Naive thymus-derived CD4-positive, alpha-beta T cell (primary cell): Measurements from ENCODE around the gene PCBP3. TPM values are rescaled to one million over a fixed set of nuclear protein-coding genes. Genes with fewer than 3 reads are reported as not detected.
A peak's percentile ranks its signal among the peaks of the same experiment; 100 is the strongest.

ENCODE experiments used
- ATAC-seq: fragments of 150-1000 bp; cut with Tn5 transposase; 2 replicates; pipeline ENCODE4 v1.10.0; 2021; ENCODE audit warnings: mild to moderate bottlenecking, moderate library complexity
- CTCF ChIA-PET: fragments of 350-600 bp; sonication (Branson Sonifier 250); formaldehyde crosslinking; loops from one replicate; lab custom pipeline; 2021; ENCODE audit warnings: antibody characterized with exemption; lab: Charles Lee
- POLR2A ChIA-PET: fragments of 350-600 bp; sonication (Branson Sonifier 250); formaldehyde crosslinking; loops from one replicate; lab custom pipeline; 2021; ENCODE audit warnings: antibody characterized with exemption, inconsistent platforms; lab: Charles Lee
- DNase-seq, 9 donors: peaks; one replicate each; pipeline versions ENCODE4 v3.0.0 to v3.0.0-alpha.2; 2020 to 2022; ENCODE audit warnings: mixed read lengths in 1 of 9
- H3K27ac ChIP-seq: one replicate; pipeline ENCODE4 v1.7.0; 2013; ENCODE audit warnings: mild to moderate bottlenecking, low read depth, low read length, moderate library complexity
- H3K27me3 ChIP-seq, 2 donors: one replicate each; pipeline ENCODE4 v1.7.0; 2013; ENCODE audit warnings: low read length in 2 of 2, mild to moderate bottlenecking in 2 of 2, moderate library complexity in 2 of 2; ENCODE audit not compliant: control insufficient read depth in 2 of 2, insufficient read depth in 2 of 2
- H3K36me3 ChIP-seq, 3 experiments: 1 replicate in 2 of 3; 2 replicates in 1 of 3; pipeline ENCODE4 v1.7.0; 2013; ENCODE audit warnings: low read length in 3 of 3, mild to moderate bottlenecking in 3 of 3, moderate library complexity in 1 of 3; ENCODE audit not compliant: insufficient read depth in 3 of 3, control insufficient read depth in 2 of 3
- H3K4me1 ChIP-seq, 2 donors: one replicate each; pipeline ENCODE4 v1.7.0; 2013; ENCODE audit warnings: low read length in 2 of 2, mild to moderate bottlenecking in 2 of 2, moderate library complexity in 1 of 2; ENCODE audit not compliant: control insufficient read depth in 2 of 2, insufficient read depth in 2 of 2
- H3K4me3 ChIP-seq: 2 replicates; pipeline ENCODE4 v1.7.0; 2013; ENCODE audit warnings: mild to moderate bottlenecking, low read length
- H3K9me3 ChIP-seq, 3 experiments: 1 replicate in 2 of 3; 2 replicates in 1 of 3; pipeline ENCODE4 v1.7.0; 2013; ENCODE audit warnings: low read length in 3 of 3; ENCODE audit not compliant: control insufficient read depth in 2 of 3
- H3K27ac Mint-ChIP-seq, 9 donors: one replicate each; pipeline ENCODE4 v1.8.0; 2020 to 2022; ENCODE audit warnings: mixed read lengths in 9 of 9, mild to moderate bottlenecking in 8 of 9, moderate library complexity in 5 of 9, inconsistent platforms in 2 of 9
- H3K27me3 Mint-ChIP-seq, 5 donors: one replicate each; pipeline ENCODE4 v1.8.0; 2021 to 2022; ENCODE audit warnings: mixed read lengths in 5 of 5, mild to moderate bottlenecking in 1 of 5
- H3K36me3 Mint-ChIP-seq, 5 donors: one replicate each; pipeline ENCODE4 v1.8.0; 2020 to 2022; ENCODE audit warnings: mixed read lengths in 5 of 5, mild to moderate bottlenecking in 3 of 5, inconsistent platforms in 1 of 5
- H3K4me1 Mint-ChIP-seq, 7 donors: one replicate each; pipeline ENCODE4 v1.8.0; 2020 to 2022; ENCODE audit warnings: mixed read lengths in 7 of 7, mild to moderate bottlenecking in 3 of 7, inconsistent platforms in 1 of 7
- H3K4me3 Mint-ChIP-seq, 10 donors: one replicate each; pipeline ENCODE4 v1.8.0; 2020 to 2022; ENCODE audit warnings: mild to moderate bottlenecking in 10 of 10, mixed read lengths in 10 of 10, moderate library complexity in 6 of 10, inconsistent platforms in 2 of 10
- H3K9me3 Mint-ChIP-seq, 11 donors: one replicate each; pipeline ENCODE4 v1.8.0; 2020 to 2022; ENCODE audit warnings: mixed read lengths in 11 of 11, mild to moderate bottlenecking in 4 of 11, inconsistent platforms in 1 of 11, moderate library complexity in 1 of 11
- intact Hi-C, 2 donors: fragments of 100-400 bp; cut with micrococcal nuclease; formaldehyde crosslinking; loops; one replicate each; pipeline ENCODE4 v1.15.1; 2023
- polyA plus RNA-seq, 2 donors: library from polyadenylated mRNA; unstranded; fragments of 300-500 nt; fragmentation: Illumina TruSeq; gene quantifications; one replicate each; pipeline ENCODE4 v1.2.3, GENCODE V29; 2021
- total RNA-seq, 6 experiments: library from RNA in 5 of 6; stranded (reverse) in 5 of 6; gene quantifications; 1 replicate in 5 of 6; 2 replicates in 1 of 6; pipeline ENCODE4 v1.2.3 and lab custom pipeline; 2021 to 2026

The PCBP3 gene
- total and polyA plus RNA-seq, 7 experiments from 2014 or later: 1.2 to 5.2 (median 1.6) TPM

DNA sequence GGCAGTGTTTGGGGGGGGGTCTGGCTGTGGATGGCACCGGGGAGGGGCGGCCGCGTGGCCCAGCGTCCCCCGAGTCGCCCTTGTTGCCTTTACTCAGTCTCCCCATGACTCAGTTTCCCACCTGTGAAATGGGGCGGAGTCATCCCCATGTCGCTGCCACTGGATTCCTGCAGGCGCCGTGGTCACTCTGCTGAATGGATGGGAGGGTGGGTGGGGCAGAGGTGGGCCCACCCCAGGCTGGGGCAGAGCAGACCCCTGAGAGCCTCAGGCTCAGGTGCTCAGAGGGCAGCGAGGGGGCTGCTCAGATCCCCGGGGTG lies 340.1 kb downstream of the PCBP3 start:
- Histone ChIP-seq H3K9me3 (no peaks in the 10 kb centered on the region), H3K27ac (no peak overlapping the region), H3K4me3 (no peak overlapping the region), H3K27me3 (peaks cover 0 to 13% of the 10 kb centered on the region in 2 donors), H3K36me3 (no peaks in the 10 kb centered on the region), H3K4me1 (peaks cover 6 to 7% of the 10 kb centered on the region in 2 donors)
- H3K9me3 Mint-ChIP-seq: peaks cover 0 to 2% (median 0%) of the 10 kb centered on the region in 11 donors
- DNase-seq (peak in 1 of 9 donors; percentile 4), ATAC-seq (no peak)
- CTCF ChIA-PET: no interaction called here
- peaks cover 0 to 12% (median 6%) of the 10 kb centered on the region in 7 donors for H3K4me1 Mint-ChIP-seq
- POLR2A ChIA-PET: no interaction called here
- H3K27me3 Mint-ChIP-seq: peaks cover 0 to 9% (median 0%) of the 10 kb centered on the region in 5 donors
- H3K36me3 Mint-ChIP-seq: peaks cover 0 to 11% (median 0%) of the 10 kb centered on the region in 5 donors
- no peak overlapping the region for H3K4me3 Mint-ChIP-seq
- no peak overlapping the region for H3K27ac Mint-ChIP-seq
- intact Hi-C loops: loop anchor here in 1 of 2 donors (5.0 kb wide), 1 partner anchor 341 kb away; the partner anchor contains the start of gene PCBP3

DNA sequence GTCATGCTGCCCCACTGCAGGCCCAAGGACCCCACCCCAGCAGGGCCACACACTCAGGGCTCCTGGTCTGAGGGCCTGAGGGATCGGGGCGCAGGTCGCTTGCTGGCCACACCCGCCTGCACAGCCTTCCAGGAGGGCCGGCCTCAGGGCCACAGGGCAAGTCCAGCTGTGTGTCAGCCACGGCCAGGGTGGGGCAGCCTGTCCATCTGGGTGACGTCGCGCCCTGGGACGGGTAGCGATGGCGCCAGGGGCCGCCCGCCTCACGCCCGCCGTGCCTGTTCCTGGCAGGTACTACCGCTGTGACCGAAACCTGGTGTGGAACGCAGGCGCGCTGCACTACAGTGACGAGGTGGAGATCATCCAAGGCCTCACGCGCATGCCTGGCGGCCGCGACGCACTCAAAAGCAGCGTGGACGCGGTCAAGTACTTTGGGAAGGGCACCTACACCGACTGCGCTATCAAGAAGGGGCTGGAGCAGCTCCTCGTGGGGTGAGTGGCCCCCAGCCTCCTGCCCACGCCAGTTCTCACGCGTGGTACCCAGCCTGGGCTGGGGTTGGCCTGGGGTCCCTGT lies 340.5 kb downstream of the PCBP3 start:
- H3K27me3 ChIP-seq: peaks cover 0 to 13% of the 10 kb centered on the region in 2 donors
- CTCF ChIA-PET: no interaction called here

DNA sequence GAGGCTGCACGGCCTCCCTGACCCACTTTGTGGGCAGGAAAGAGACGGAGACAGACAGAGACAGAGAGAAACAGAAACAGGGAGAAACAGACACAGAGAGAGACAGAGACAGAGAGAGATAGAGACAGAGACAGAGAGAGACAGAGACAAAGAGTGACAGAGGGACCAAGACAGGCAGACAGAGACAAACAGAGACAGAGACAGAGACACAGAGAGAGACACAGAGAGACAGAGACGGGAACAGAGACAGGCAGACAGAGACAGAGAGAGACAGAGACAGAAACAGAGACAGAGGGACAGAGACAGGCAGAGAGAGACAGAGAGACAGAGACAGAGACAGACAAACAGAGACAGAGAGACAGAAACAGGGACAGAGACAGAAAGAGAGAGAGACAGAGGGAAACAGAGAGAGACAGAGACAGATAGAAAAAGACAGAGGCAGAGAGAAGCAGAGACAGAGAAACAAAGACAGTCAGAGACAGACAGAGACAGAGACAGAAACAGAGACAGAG lies 341.1 kb downstream of the PCBP3 start:
- peaks cover 0 to 11% (median 0%) of the 10 kb centered on the region in 5 donors for H3K36me3 Mint-ChIP-seq
- ChIA-PET POLR2A (no interaction called here), CTCF (no interaction called here)
- peak overlapping the region in 1 of 10 donors; percentile 25 for H3K4me3 Mint-ChIP-seq
- Histone ChIP-seq H3K9me3 (no peaks in the 10 kb centered on the region), H3K27ac (no peak overlapping the region), H3K4me3 (no peak overlapping the region), H3K27me3 (peaks cover 0 to 13% of the 10 kb centered on the region in 2 donors), H3K4me1 (peaks cover 6 to 7% of the 10 kb centered on the region in 2 donors), H3K36me3 (no peaks in the 10 kb centered on the region)
- H3K27ac Mint-ChIP-seq: peak overlapping the region in 4 of 9 donors; percentile 18 to 72 (median 39)
- intact Hi-C loops: loop anchor here in 1 of 2 donors (5.0 kb wide), 1 partner anchor 342 kb away; the partner anchor contains the start of gene PCBP3
- peaks cover 0 to 4% (median 0%) of the 10 kb centered on the region in 5 donors for H3K27me3 Mint-ChIP-seq
- peaks cover 0 to 12% (median 5%) of the 10 kb centered on the region in 7 donors for H3K4me1 Mint-ChIP-seq
- ATAC-seq: no peak
- peaks cover 0 to 2% (median 0%) of the 10 kb centered on the region in 11 donors for H3K9me3 Mint-ChIP-seq
- DNase-seq: no peak

More for the DNA sequence above, 340.5 kb downstream of the PCBP3 start:
- Mint-ChIP-seq H3K36me3 (peaks cover 0 to 11% (median 0%) of the 10 kb centered on the region in 5 donors), H3K9me3 (peaks cover 0 to 2% (median 0%) of the 10 kb centered on the region in 11 donors), H3K4me1 (peaks cover 0 to 12% (median 6%) of the 10 kb centered on the region in 7 donors), H3K4me3 (peak overlapping the region in 1 of 10 donors; percentile 25), H3K27me3 (peaks cover 0 to 8% (median 0%) of the 10 kb centered on the region in 5 donors), H3K27ac (peak overlapping the region in 1 of 9 donors; percentile 72)
- Histone ChIP-seq H3K36me3 (no peaks in the 10 kb centered on the region), H3K9me3 (no peaks in the 10 kb centered on the region), H3K4me1 (peaks cover 6 to 7% of the 10 kb centered on the region in 2 donors), H3K27ac (no peak overlapping the region), H3K4me3 (no peak overlapping the region)
- DNase-seq (peak in 2 of 9 donors; percentile 5 to 6), ATAC-seq (no peak)
- intact Hi-C loops: loop anchor here in 1 of 2 donors (5.0 kb wide), 1 partner anchor 342 kb away; the partner anchor contains the start of gene PCBP3
- POLR2A ChIA-PET: no interaction called here

DNA sequence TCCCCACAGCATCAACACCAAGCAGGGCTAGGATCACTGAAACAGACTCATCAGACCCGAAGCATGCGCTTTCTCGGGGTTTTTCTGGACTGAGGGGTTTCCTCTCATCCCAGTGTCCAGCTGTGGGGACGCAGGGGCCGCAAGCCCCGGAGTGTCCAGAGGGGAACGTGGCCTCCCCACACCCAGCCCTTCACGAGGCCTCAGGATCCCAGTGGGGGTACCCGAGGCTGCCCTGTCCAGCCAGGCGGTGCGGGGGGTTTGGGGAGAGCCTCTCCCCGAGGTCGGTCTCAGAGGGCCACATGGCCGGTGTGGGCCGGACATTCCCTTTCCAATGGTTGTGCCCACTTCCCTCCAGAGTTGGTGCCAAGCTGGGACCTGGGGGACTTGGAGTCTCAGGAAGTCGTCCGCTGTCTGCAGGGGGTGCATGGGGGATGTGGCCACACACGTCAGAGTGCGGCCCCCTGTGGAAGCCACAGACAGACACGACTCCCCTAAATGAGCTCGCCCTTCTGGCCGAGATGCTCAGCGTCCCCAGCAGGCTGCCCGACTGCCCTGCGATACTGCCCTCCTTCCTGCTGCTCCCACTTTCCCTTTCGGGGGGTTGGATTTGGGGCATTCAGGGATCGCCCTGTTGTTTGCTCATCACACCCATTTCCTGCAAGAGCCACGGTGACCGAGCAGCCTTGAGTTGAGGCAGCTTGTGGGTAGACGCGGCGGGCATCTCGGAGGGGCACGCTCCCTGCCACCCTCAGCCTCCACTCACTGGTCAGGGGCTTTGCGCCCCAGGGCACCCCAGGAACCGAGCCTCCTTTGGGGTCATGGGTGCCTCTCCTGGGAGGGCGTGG lies 342.2 kb downstream of the PCBP3 start:
- Mint-ChIP-seq H3K27ac (peak overlapping the region in 1 of 9 donors; percentile 72), H3K4me1 (peaks cover 0 to 12% (median 4%) of the 10 kb centered on the region in 7 donors), H3K27me3 (peaks cover 0 to 3% (median 0%) of the 10 kb centered on the region in 5 donors), H3K9me3 (peaks cover 0 to 2% (median 0%) of the 10 kb centered on the region in 11 donors), H3K36me3 (peaks cover 0 to 11% (median 0%) of the 10 kb centered on the region in 5 donors), H3K4me3 (peak overlapping the region in 2 of 10 donors; percentile 20 to 49)
- Histone ChIP-seq H3K4me3 (no peak overlapping the region), H3K9me3 (no peaks in the 10 kb centered on the region), H3K4me1 (peaks cover 3% of the 10 kb centered on the region in 2 donors), H3K27me3 (peaks cover 0 to 9% of the 10 kb centered on the region in 2 donors), H3K36me3 (no peaks in the 10 kb centered on the region), H3K27ac (no peak overlapping the region)
- CTCF ChIA-PET: no interaction called here
- ATAC-seq (no peak), DNase-seq (peak in 2 of 9 donors; percentile 4 to 5)
- POLR2A ChIA-PET: no interaction called here
- intact Hi-C loops: no loop called here

DNA sequence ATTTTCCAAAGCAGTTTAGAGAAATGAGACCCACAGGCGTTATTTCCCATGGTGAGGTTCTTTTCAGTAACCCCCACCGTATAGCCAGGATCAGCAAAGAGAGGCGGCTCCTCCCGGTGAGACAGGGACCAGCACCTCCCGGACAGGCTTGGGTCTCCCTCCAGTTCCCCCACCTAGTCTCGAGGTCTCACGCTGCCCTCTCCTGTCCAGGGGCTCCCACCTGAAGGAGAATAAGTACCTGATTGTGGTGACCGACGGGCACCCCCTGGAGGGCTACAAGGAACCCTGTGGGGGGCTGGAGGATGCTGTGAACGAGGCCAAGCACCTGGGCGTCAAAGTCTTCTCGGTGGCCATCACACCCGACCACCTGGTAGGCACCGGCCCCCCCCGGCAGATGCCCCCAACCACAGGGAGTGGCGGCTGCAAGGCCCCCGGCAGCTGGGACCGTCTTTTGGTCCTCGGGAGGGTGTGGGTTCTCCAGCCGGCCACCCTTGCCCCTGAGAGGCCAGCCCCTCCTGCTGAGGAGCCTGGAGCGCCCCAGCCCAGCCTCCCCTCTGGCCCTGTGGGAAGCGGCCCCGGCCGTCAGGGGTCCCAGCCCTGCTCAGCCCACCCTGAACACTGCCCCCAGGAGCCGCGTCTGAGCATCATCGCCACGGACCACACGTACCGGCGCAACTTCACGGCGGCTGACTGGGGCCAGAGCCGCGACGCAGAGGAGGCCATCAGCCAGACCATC lies 343.0 kb downstream of the PCBP3 start:
- Histone ChIP-seq H3K36me3 (no peaks in the 10 kb centered on the region), H3K9me3 (no peaks in the 10 kb centered on the region), H3K27me3 (peaks cover 0 to 7% of the 10 kb centered on the region in 2 donors), H3K4me1 (no peaks in the 10 kb centered on the region), H3K4me3 (no peak overlapping the region), H3K27ac (no peak overlapping the region)
- ChIA-PET POLR2A (no interaction called here), CTCF (no interaction called here)
- ATAC-seq (no peak), DNase-seq (peak in 1 of 9 donors; percentile 4)
- intact Hi-C loops: no loop called here
- H3K36me3 Mint-ChIP-seq: peaks cover 0 to 11% (median 0%) of the 10 kb centered on the region in 5 donors
- H3K27me3 Mint-ChIP-seq: peaks cover 0 to 3% (median 0%) of the 10 kb centered on the region in 5 donors
- H3K9me3 Mint-ChIP-seq: peaks cover 0 to 2% (median 0%) of the 10 kb centered on the region in 11 donors
- H3K27ac Mint-ChIP-seq: no peak overlapping the region
- no peak overlapping the region for H3K4me3 Mint-ChIP-seq
- H3K4me1 Mint-ChIP-seq: peaks cover 0 to 12% (median 4%) of the 10 kb centered on the region in 7 donors
